HFF-Myc (cell line): ENCODE measurements around the gene ZNF688.

Experiments used
- DNase-seq: peaks from one replicate; pipeline ENCODE4 v3.0.0-alpha.2; 2011; ENCODE audit warnings: low read depth; ENCODE audit errors: extremely low read depth
- H3K4me3 ChIP-seq: replicated peaks from 2 replicates; pipeline ENCODE4 v1.5.1; 2011; ENCODE audit warnings: low read depth, mild to moderate bottlenecking, control low read depth, low read length
- CTCF ChIP-seq: IDR thresholded peaks from 2 replicates; pipeline ENCODE4 v1.5.1; 2012; ENCODE audit warnings: mild to moderate bottlenecking, low read depth, low read length, control low read depth; ENCODE audit errors: missing control alignments

The ZNF688 gene

GRCh38 chr16:30571445-30572322, at the start of gene ZNF688:
Gene ZNF688, minus strand, starts transcription at chr16:30571714. Its CDS starts 85 bp downstream, at chr16:30571629.
- peak; percentile 87 for DNase-seq
- H3K4me3 ChIP-seq: peak within 1 kb of the TSS; percentile 57

GRCh38 chr16:30620169-30620568, 48.7 kb upstream of the ZNF688 start:
- DNase-seq: no peak
- H3K4me3 ChIP-seq: no peak overlapping the region
- TF ChIP-seq CTCF: no peak

More at GRCh38 chr16:30571445-30572322, at the start of gene ZNF688:
- TF ChIP-seq CTCF: no peak

- DNase-seq: no peak
- no peak for TF ChIP-seq CTCF
- H3K4me3 ChIP-seq: no peak overlapping the region
Observed at GRCh38 chr16:30619638-30620037, 48.1 kb upstream of the ZNF688 start.

GRCh38 chr16:30619202-30619601, 47.7 kb upstream of the ZNF688 start:
- no peak for TF ChIP-seq CTCF
- no peak for DNase-seq
- H3K4me3 ChIP-seq: no peak overlapping the region

GRCh38 chr16:30615358-30616091, 44.0 kb upstream of the ZNF688 start:
- H3K4me3 ChIP-seq: no peak overlapping the region
- no peak for DNase-seq
- TF ChIP-seq CTCF: peak; percentile 65

- H3K4me3 ChIP-seq: peak within 1 kb of the TSS; percentile 87
- DNase-seq: peak; percentile 97
- TF ChIP-seq CTCF: no peak
Observed at GRCh38 chr16:30609926-30610839, 38.7 kb upstream of the ZNF688 start, which contains the start of gene ZNF689. Gene ZNF689, minus strand, starts transcription at chr16:30610389. Its CDS starts 348 bp downstream, at chr16:30610041.
